ENCODE results near the gene TUT7.

DNA sequence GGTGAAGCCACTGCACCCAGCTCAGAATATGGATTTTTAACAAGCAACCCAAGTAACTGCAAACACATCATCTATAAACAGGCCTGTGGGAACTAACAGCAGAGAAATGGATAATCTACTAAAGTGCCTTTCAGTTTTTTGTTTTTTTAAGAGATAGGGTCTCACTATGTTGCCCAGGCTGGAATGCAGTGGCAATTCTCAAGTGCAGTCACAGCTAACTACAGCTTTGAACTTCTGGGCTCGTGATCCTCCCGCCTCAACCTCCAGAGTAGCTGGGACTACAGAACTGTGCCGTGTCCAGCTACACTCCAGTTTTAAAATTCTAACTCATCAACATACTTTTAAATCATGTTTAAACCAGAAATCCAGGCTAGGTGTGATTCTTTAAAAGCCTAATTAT lies 11.9 kb downstream of the TUT7 start:
- no peak for TF ChIP-seq CTCF (IDR thresholded peaks at IDR 0.05)
- TF ChIP-seq POLR2A (IDR thresholded peaks at IDR 0.05) = no peak
